ENCODE results near the gene NLRP3.
A peak's percentile ranks its signal among the peaks of the same experiment; 100 is the strongest.
"Not testable (repeated sequence)": the region's sequence is repeated elsewhere in the genome, so short reads cannot be mapped to it uniquely, and the experiment has no call there.

The NLRP3 gene

GRCh38 chr1:247440001-247440620 lies 24.1 kb downstream of the NLRP3 start:
- no peak for DNase-seq

GRCh38 chr1:247441606-247442005 lies 25.6 kb downstream of the NLRP3 start:
- DNase-seq = no peak

DNA sequence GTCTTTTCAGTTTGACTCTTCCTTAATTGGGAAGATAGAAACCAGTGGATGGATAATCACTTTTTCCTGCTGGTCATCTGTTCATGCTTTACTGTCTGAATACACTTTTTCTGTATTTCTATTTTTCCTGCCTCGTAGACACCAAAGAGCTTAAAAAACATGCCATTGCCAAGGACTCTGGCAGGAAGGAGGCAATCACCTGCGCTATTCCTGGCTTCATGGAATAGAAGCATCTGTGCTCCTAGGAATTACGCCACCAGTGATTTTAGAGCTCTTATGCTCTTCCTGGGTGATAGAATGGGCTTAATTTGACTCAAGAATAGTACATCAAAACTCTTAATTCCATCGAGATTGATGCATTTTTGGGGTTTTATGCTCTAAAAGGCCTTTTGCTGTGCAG lies 26.2 kb downstream of the NLRP3 start:
- DNase-seq = no peak

DNA sequence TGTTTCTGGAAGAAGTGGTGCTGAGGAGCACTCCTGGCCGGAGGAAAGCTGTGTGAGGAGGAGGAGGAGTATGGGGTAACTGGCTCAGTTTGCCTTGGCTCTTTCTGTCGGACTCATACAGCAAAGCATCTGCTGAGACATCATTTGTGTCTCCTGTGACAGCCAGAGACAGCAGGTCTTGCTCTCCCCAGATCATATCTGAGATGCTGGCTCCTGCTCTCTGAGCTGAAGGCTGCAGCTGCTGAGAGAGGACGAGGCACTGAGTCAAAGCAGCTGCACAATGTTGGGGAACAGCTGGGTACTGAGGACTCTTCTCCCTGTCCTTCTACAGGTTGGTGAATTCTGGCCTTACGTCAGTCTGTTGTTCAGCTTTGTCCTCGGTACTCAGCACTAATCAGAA lies 27.7 kb downstream of the NLRP3 start:
- no peak for DNase-seq

DNA sequence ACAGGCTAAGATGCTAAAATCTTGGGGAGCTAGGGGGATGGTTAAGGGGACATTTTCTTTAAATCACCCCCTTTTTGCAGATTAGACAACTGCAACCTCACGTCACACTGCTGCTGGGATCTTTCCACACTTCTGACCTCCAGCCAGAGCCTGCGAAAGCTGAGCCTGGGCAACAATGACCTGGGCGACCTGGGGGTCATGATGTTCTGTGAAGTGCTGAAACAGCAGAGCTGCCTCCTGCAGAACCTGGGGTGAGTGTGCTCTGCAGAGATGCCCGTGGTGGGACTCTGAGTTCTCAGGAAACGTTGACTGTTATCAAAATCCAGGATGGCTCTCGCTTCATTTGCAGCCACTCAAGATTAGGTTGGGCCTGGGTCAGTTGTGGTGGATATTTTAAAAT lies 28.6 kb downstream of the NLRP3 start:
- DNase-seq = no peak

- no peak for DNase-seq
Measured at GRCh38 chr1:247445526-247446356, 29.8 kb downstream of the NLRP3 start.

DNA sequence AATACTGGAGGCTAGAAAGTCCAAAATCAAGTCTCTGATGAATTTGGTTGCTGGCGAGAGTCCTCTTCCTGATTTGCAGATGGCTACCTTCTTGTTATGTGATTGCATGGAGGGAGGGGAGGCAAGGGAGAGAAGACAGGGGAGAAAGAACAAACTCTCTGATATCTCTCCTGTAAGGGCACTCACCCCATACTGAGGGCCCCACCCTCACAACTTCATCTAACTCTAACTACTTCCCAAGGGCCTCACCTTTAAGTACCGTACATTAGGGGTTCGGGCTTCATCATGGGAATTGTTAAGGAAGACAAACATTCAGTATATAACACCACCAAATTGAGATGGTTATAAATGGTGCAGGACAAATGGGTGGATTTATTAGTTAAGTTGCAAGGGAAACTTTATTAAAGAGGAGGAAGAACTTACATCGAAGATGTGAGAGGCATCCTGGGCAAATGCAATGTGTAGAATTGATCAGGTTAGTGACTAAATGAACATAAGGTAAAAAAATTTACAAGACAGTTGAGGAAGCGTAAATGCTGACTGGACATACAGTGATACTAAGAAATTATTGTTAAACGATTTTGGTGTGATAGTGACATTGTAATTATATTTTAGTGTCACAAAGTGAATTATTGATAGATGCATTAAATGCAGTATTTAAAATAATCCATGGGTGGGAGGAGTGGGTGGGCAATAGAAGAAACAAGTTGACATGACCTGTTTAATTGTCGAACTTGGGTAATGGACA lies 31.4 kb downstream of the NLRP3 start:
- no peak for DNase-seq

- peak; percentile 38 for DNase-seq
Measured at GRCh38 chr1:247448107-247448791, 32.3 kb downstream of the NLRP3 start.

GRCh38 chr1:247451388-247452010 lies 35.5 kb downstream of the NLRP3 start:
- no peak for DNase-seq

GRCh38 chr1:247452447-247453039 lies 36.6 kb downstream of the NLRP3 start:
- no peak for DNase-seq

DNA sequence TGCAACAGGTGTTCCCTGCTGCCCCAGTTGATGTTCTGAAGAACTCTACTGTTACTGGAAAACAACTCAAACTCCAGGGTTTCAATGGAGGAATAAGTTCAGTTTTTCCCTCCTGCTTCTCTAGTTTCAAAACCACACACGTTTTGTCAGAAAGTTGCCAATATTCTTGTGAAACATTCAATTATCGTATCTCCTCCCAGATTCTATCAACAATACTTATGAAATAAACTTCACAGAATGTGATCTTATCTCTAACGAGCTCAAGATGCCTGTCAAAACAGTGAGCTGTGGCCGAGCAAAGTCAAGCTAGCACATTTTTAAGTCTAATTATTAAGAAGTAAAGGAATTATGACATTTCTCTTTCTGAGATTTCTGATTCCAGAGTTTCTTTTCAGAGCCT lies 37.3 kb downstream of the NLRP3 start:
- DNase-seq = no peak

- no peak for DNase-seq
Measured at GRCh38 chr1:247453997-247454396, 38.0 kb downstream of the NLRP3 start.

DNA sequence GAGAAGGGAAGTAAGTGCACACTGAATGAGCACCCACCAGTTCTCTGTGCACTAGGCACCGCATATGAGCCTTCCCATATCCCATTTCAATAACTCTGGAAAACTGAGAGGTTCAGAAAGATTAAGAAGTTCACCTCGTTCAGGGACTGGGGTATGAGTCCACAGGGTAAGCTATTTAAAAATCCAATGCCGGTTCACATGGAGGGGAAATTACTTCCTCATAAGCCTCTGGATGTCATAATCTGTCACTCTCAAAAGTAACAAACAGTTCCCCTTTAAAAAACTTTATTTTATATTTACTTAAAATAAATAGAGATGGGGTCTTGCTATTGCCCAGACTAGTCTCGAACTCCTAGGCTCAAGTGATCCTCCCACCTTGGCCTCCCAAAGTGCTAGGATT lies 40.0 kb downstream of the NLRP3 start:
- DNase-seq = no peak

- no peak for DNase-seq
Measured at GRCh38 chr1:247456914-247457639, 41.1 kb downstream of the NLRP3 start.

DNA sequence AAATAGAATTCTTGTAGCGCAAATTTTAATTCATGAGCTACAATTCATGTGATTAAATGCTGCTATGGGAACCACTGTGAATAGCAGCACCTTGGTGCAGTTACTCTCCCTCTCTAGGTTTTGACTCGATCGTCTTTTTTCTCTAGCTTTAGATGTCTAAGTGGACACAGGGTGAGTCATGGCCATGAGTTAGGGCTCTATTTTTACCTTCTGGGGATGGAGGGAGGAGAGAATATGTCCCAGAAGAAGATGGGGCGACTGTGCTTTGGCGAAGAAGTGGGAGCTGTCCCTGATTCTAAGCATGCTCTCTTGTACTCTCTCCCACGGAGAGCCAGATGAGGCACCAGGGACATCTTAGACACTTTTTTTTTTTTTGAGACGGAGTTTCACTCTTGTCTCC lies 43.5 kb downstream of the NLRP3 start:
- no peak for DNase-seq

DNA sequence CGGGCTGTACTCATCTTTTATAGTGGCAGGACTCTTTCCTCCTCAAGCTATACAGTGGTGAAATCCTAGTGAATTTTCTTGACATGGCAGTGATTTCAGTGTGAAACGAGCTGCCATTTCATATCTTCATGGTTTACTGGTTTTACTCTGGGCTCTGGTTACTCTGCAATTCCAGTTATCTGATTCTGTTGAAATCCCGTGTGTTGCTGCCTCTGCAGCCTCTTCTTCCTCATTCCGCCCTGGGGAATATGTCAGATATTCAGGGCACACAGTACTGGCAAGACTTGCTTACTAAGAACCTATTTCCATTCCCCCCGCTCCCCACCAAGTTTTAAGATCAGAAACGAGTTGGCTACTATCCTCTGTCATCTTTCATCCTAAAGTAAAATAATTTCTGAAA lies 49.8 kb downstream of the NLRP3 start:
- DNase-seq = no peak

DNA sequence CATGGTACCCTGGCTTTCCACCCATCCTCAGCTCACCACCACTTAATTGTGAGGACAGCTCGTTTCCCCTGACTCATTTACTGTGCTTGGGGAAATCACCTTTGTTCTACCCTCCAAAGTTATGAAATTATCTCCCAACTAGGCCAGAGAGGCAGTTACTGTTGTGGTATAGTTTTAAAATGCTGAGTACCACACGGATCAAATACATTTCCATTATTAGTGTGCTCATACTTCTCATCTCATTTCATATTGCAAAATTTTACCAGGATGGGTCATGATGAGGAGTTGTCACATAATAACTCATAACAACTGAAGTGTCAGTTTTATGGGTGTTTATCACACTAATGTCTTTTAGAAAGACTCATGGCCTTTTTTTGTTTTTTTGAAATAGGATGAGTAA lies 51.2 kb downstream of the NLRP3 start:
- no peak for DNase-seq

GRCh38 chr1:247468481-247469140 lies 52.6 kb downstream of the NLRP3 start:
- DNase-seq = no peak

- DNase-seq = no peak
Measured at GRCh38 chr1:247469141-247469535, 53.2 kb downstream of the NLRP3 start.

- DNase-seq = not testable (repeated sequence)
Measured at GRCh38 chr1:247470942-247471429, 55.0 kb downstream of the NLRP3 start.

GRCh38 chr1:247471445-247472016 lies 55.6 kb downstream of the NLRP3 start:
- DNase-seq = no peak
